ENCODE data around the gene FIGN.

FIGN gene

GRCh38 chr2:163768881-163769695 lies 33.3 kb upstream of the FIGN start:
- TF ChIP-seq TAF1 (IDR thresholded peaks at IDR 0.05; ENCODE audit: borderline replicate concordance, insufficient read depth, low read length): no peak
- TF ChIP-seq SIN3A (IDR thresholded peaks at IDR 0.05; ENCODE audit: borderline replicate concordance, insufficient read depth, low read length): no peak
- TF ChIP-seq, protein P1, sequence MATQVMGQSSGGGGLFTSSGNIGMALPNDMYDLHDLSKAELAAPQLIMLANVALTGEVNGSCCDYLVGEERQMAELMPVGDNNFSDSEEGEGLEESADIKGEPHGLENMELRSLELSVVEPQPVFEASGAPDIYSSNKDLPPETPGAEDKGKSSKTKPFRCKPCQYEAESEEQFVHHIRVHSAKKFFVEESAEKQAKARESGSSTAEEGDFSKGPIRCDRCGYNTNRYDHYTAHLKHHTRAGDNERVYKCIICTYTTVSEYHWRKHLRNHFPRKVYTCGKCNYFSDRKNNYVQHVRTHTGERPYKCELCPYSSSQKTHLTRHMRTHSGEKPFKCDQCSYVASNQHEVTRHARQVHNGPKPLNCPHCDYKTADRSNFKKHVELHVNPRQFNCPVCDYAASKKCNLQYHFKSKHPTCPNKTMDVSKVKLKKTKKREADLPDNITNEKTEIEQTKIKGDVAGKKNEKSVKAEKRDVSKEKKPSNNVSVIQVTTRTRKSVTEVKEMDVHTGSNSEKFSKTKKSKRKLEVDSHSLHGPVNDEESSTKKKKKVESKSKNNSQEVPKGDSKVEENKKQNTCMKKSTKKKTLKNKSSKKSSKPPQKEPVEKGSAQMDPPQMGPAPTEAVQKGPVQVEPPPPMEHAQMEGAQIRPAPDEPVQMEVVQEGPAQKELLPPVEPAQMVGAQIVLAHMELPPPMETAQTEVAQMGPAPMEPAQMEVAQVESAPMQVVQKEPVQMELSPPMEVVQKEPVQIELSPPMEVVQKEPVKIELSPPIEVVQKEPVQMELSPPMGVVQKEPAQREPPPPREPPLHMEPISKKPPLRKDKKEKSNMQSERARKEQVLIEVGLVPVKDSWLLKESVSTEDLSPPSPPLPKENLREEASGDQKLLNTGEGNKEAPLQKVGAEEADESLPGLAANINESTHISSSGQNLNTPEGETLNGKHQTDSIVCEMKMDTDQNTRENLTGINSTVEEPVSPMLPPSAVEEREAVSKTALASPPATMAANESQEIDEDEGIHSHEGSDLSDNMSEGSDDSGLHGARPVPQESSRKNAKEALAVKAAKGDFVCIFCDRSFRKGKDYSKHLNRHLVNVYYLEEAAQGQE (IDR thresholded peaks at IDR 0.05; ENCODE audit: insufficient read depth in 1 of 2, low read depth in 2 of 2, low read length in 2 of 2): no peak
- TF ChIP-seq FOXP2 (optimal IDR thresholded peaks at IDR 0.05; ENCODE audit: borderline replicate concordance, extremely low read depth, extremely low read length, insufficient read depth): no peak
- TF ChIP-seq POLR2AphosphoS5 (IDR thresholded peaks at IDR 0.05; ENCODE audit: low read depth, low read length): no peak

DNA sequence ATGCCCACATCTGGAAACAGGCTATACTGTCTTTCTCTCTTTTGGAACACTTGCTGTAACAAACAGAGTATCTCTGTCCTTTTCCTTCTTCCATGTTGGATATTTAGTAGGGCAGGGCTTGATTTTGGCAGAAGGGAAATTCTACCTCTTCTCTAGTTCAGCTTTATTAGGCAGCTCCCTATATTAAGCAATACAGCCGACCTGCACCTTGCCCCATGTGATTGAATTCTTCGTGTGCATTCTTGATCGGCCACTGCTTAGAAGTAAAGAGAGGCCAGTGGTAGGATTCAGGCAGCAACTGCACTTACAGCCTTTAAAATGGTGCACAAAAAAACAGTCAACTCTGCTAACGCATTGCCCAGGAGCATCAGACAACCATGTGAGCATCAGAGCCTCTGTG lies 31.3 kb upstream of the FIGN start:
- no peak for TF ChIP-seq TAF1 (IDR thresholded peaks at IDR 0.05; ENCODE audit: borderline replicate concordance, insufficient read depth, low read length)
- TF ChIP-seq, protein P1 (IDR thresholded peaks at IDR 0.05; ENCODE audit: insufficient read depth in 1 of 2, low read depth in 2 of 2, low read length in 2 of 2): no peak
- no peak for TF ChIP-seq FOXP2 (optimal IDR thresholded peaks at IDR 0.05; ENCODE audit: borderline replicate concordance, extremely low read depth, extremely low read length, insufficient read depth)
- no peak for TF ChIP-seq SIN3A (IDR thresholded peaks at IDR 0.05; ENCODE audit: borderline replicate concordance, insufficient read depth, low read length)
- no peak for TF ChIP-seq POLR2AphosphoS5 (IDR thresholded peaks at IDR 0.05; ENCODE audit: low read depth, low read length)

DNA sequence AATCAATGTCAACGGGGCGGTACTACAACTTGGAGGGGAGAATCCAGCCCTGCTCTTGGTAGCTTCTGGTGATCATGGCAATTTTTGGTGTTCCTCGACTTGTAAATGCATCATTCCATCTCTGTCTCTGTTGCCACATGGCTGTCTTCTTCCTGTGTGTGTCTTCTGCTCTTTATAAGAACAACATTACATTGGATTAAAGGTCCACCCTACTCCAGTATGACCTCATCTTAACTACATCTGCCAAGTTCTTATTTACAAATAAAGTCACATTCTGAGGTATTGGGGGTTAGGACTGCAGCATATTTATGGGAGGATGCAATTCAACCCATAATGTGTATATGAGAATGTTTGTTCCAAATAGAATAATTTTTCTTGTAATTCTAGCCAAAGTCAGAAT lies 28.8 kb upstream of the FIGN start:
- TF ChIP-seq SIN3A (IDR thresholded peaks at IDR 0.05; ENCODE audit: borderline replicate concordance, insufficient read depth, low read length) (no peak), POLR2AphosphoS5 (IDR thresholded peaks at IDR 0.05; ENCODE audit: low read depth, low read length) (no peak), TAF1 (IDR thresholded peaks at IDR 0.05; ENCODE audit: borderline replicate concordance, insufficient read depth, low read length) (no peak), FOXP2 (optimal IDR thresholded peaks at IDR 0.05; ENCODE audit: borderline replicate concordance, extremely low read depth, extremely low read length, insufficient read depth) (no peak)
- TF ChIP-seq, protein P1 (IDR thresholded peaks at IDR 0.05; ENCODE audit: insufficient read depth in 1 of 2, low read depth in 2 of 2, low read length in 2 of 2): no peak

- no peak for TF ChIP-seq SIN3A (IDR thresholded peaks at IDR 0.05; ENCODE audit: borderline replicate concordance, insufficient read depth, low read length)
- TF ChIP-seq FOXP2 (optimal IDR thresholded peaks at IDR 0.05; ENCODE audit: borderline replicate concordance, extremely low read depth, extremely low read length, insufficient read depth): no peak
- no peak for TF ChIP-seq TAF1 (IDR thresholded peaks at IDR 0.05; ENCODE audit: borderline replicate concordance, insufficient read depth, low read length)
- TF ChIP-seq, protein P1 (IDR thresholded peaks at IDR 0.05; ENCODE audit: insufficient read depth in 1 of 2, low read depth in 2 of 2, low read length in 2 of 2): no peak
- TF ChIP-seq POLR2AphosphoS5 (IDR thresholded peaks at IDR 0.05; ENCODE audit: low read depth, low read length): no peak
Measured at GRCh38 chr2:163759013-163759412, 23.2 kb upstream of the FIGN start.

Measured in PFSK-1 (cell line).